CD14-positive monocyte (primary cell): Measurements from ENCODE around the gene CASP3. TPM values are rescaled to one million over a fixed set of nuclear protein-coding genes. Genes with fewer than 3 reads are reported as not detected.
A peak's percentile ranks its signal among the peaks of the same experiment; 100 is the strongest.

Experiments
- DNase-seq, 3 donors: peaks; one replicate each; pipeline ENCODE4 v3.0.0-alpha.2; 2011 to 2022
- H2AFZ ChIP-seq: 2 replicates; pipeline ENCODE4 v1.6.0; 2012; ENCODE audit warnings: mild to moderate bottlenecking, low read depth, low read length, inconsistent platforms; ENCODE audit not compliant: insufficient read depth, poor library complexity, severe bottlenecking
- H3K27ac ChIP-seq, 2 donors: 1 replicate in 1 of 2; 2 replicates in 1 of 2; pipeline ENCODE4 v1.5.1; 2012 to 2013; ENCODE audit warnings: low read length in 2 of 2, control low read depth in 1 of 2, inconsistent platforms in 1 of 2, low read depth in 1 of 2, mild to moderate bottlenecking in 1 of 2
- H3K27me3 ChIP-seq, 2 donors: one replicate each; pipeline versions ENCODE4 v1.6.0 to v1.6.1; 2011 to 2013; ENCODE audit warnings: low read length in 2 of 2; ENCODE audit not compliant: control insufficient read depth in 2 of 2, insufficient read depth in 2 of 2
- H3K36me3 ChIP-seq, 2 donors: replicated peaks in 1 of 2; 1 replicate in 1 of 2; 2 replicates in 1 of 2; pipeline versions ENCODE4 v1.5.1 to v1.6.1; 2012 to 2013; ENCODE audit warnings: low read length in 2 of 2, control low read depth in 1 of 2, inconsistent platforms in 1 of 2, mild to moderate bottlenecking in 1 of 2; ENCODE audit not compliant: insufficient read depth in 2 of 2, control insufficient read depth in 1 of 2
- H3K4me1 ChIP-seq, 2 donors: 1 replicate in 1 of 2; 2 replicates in 1 of 2; pipeline versions ENCODE4 v1.5.1 to v1.6.1; 2012 to 2013; ENCODE audit warnings: low read length in 2 of 2, control low read depth in 1 of 2, inconsistent platforms in 1 of 2, mild to moderate bottlenecking in 1 of 2, moderate library complexity in 1 of 2; ENCODE audit not compliant: insufficient read depth in 2 of 2, control insufficient read depth in 1 of 2
- H3K4me2 ChIP-seq: replicated peaks from 2 replicates; pipeline ENCODE3; 2012; ENCODE audit warnings: low read length, moderate library complexity, mild to moderate bottlenecking; ENCODE audit not compliant: poor library complexity, severe bottlenecking; ENCODE audit errors: extremely low read depth
- H3K4me3 ChIP-seq, 3 experiments: fragments of 200-600 bp in 1 of 3; sonication (generic) in 1 of 3; replicated peaks in 1 of 3; 1 replicate in 2 of 3; 2 replicates in 1 of 3; pipeline ENCODE4 v1.5.1; 2011 to 2013; ENCODE audit warnings: low read length in 3 of 3, mild to moderate bottlenecking in 3 of 3, control low read depth in 2 of 3, low read depth in 2 of 3, inconsistent platforms in 1 of 3, moderate library complexity in 1 of 3
- H3K79me2 ChIP-seq: 2 replicates; pipeline ENCODE4 v1.6.0; 2012; ENCODE audit warnings: mild to moderate bottlenecking, control low read depth, inconsistent platforms, low read length, moderate library complexity; ENCODE audit not compliant: insufficient read depth
- H3K9ac ChIP-seq: 2 replicates; pipeline ENCODE4 v1.6.0; 2017; ENCODE audit warnings: low read length, mild to moderate bottlenecking; ENCODE audit not compliant: insufficient read depth, poor library complexity, severe bottlenecking
- H3K9me3 ChIP-seq, 2 donors: replicated peaks in 1 of 2; 1 replicate in 1 of 2; 2 replicates in 1 of 2; pipeline versions ENCODE4 v1.5.1 to v1.6.1; 2012 to 2013; ENCODE audit warnings: low read length in 2 of 2, control low read depth in 1 of 2; ENCODE audit not compliant: control insufficient read depth in 1 of 2, insufficient read depth in 1 of 2
- H4K20me1 ChIP-seq: 2 replicates; pipeline ENCODE4 v1.6.0; 2012; ENCODE audit warnings: mild to moderate bottlenecking, low read length, control low read depth, moderate library complexity; ENCODE audit not compliant: insufficient read depth
- H3K27ac Mint-ChIP-seq, 7 donors: one replicate each; pipeline ENCODE4 v1.8.0; 2020; ENCODE audit warnings: mild to moderate bottlenecking in 7 of 7, mixed read lengths in 7 of 7, moderate library complexity in 6 of 7, inconsistent platforms in 2 of 7
- H3K27me3 Mint-ChIP-seq, 3 donors: one replicate each; pipeline ENCODE4 v1.8.0; 2021 to 2022; ENCODE audit warnings: low read depth in 3 of 3, mild to moderate bottlenecking in 3 of 3, mixed read lengths in 3 of 3, moderate library complexity in 3 of 3, inconsistent platforms in 1 of 3
- H3K36me3 Mint-ChIP-seq, 2 donors: one replicate each; pipeline ENCODE4 v1.8.0; 2020; ENCODE audit warnings: mixed read lengths in 2 of 2, inconsistent platforms in 1 of 2, mild to moderate bottlenecking in 1 of 2
- H3K4me1 Mint-ChIP-seq: one replicate; pipeline ENCODE4 v1.8.0; 2020; ENCODE audit warnings: mild to moderate bottlenecking, mixed read lengths
- H3K4me3 Mint-ChIP-seq, 2 donors: one replicate each; pipeline ENCODE4 v1.8.0; 2020; ENCODE audit warnings: mild to moderate bottlenecking in 2 of 2, mixed read lengths in 2 of 2, moderate library complexity in 1 of 2
- H3K9me3 Mint-ChIP-seq, 7 donors: one replicate each; pipeline ENCODE4 v1.8.0; 2020 to 2022; ENCODE audit warnings: mixed read lengths in 7 of 7, mild to moderate bottlenecking in 6 of 7, moderate library complexity in 6 of 7, inconsistent platforms in 2 of 7
- WGBS: methylation state at CpG from one replicate; pipeline ENCODE4 v1.1.5; 2013; ENCODE audit warnings: missing lambda C conversion rate; ENCODE audit not compliant: insufficient coverage; 5-methylcytosine and 5-hydroxymethylcytosine counted together
- intact Hi-C, 2 donors: fragments of 100-400 bp; cut with micrococcal nuclease; formaldehyde crosslinking; loops; one replicate each; pipeline versions ENCODE4 v1.15.0 to v1.15.1; 2023
- polyA plus RNA-seq, 3 donors: library from polyadenylated mRNA; depleted of rRNA in 1 of 3; unstranded in 2 of 3; stranded (reverse) in 1 of 3; fragments of 300-500 nt in 2 of 3; fragments of >200 nt in 1 of 3; fragmentation: Illumina TruSeq in 2 of 3; gene quantifications; 1 replicate in 2 of 3; 2 replicates in 1 of 3; pipeline ENCODE4 v1.2.3, GENCODE V29; 2012 to 2021
- TF ChIP-seq, protein P1 (sequence below): fragments of 200-600 bp; IDR thresholded peaks from one replicate; pipeline ENCODE4 v1.8.0; 2022; ENCODE audit warnings: antibody characterized with exemption, mild to moderate bottlenecking

Gene CASP3
- polyA plus RNA-seq, 3 donors, result 6.7 to 11.3 (median 11.1) TPM

DNA sequence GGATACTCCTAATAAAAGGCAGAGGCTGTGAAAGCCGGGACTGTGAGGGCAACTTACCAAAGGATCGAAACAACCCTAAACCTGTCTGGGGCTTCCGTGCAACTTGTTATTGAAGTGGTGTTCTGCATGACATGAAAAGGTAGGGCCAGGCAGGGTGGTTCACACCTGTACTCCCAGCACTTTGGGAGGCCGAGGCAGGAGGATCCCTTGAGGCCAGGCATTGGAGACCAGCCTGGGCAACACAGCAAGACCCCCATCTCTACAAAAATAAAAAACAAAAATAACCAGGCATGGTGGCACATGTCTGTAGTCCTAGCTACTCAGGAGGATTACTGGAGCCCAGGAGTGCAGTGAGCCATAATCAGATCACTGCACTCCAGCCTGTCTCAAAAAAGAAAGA lies 12.3 kb downstream of the CASP3 start:
- Mint-ChIP-seq H3K27me3 (peaks cover 0 to 2% (median 0%) of the 10 kb centered on the region in 3 donors), H3K4me3 (no peak overlapping the region), H3K9me3 (no peaks in the 10 kb centered on the region), H3K4me1 (peaks cover 8% of the 10 kb centered on the region), H3K36me3 (peaks cover 60 to 83% of the 10 kb centered on the region in 2 donors), H3K27ac (peak overlapping the region in 5 of 7 donors; percentile 26 to 68 (median 43))
- intact Hi-C loops, result no loop called here
- peaks cover 50 to 83% of the 10 kb centered on the region in 2 donors for H3K36me3 ChIP-seq
- H3K4me3 ChIP-seq, result no peak overlapping the region
- no peak overlapping the region for H3K9ac ChIP-seq
- TF ChIP-seq, protein P1, sequence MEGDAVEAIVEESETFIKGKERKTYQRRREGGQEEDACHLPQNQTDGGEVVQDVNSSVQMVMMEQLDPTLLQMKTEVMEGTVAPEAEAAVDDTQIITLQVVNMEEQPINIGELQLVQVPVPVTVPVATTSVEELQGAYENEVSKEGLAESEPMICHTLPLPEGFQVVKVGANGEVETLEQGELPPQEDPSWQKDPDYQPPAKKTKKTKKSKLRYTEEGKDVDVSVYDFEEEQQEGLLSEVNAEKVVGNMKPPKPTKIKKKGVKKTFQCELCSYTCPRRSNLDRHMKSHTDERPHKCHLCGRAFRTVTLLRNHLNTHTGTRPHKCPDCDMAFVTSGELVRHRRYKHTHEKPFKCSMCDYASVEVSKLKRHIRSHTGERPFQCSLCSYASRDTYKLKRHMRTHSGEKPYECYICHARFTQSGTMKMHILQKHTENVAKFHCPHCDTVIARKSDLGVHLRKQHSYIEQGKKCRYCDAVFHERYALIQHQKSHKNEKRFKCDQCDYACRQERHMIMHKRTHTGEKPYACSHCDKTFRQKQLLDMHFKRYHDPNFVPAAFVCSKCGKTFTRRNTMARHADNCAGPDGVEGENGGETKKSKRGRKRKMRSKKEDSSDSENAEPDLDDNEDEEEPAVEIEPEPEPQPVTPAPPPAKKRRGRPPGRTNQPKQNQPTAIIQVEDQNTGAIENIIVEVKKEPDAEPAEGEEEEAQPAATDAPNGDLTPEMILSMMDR, result no peak
- H3K79me2 ChIP-seq, result peaks cover 63% of the 10 kb centered on the region
- no peaks in the 10 kb centered on the region for H3K9me3 ChIP-seq
- H4K20me1 ChIP-seq, result peaks cover 60% of the 10 kb centered on the region
- no peak overlapping the region for H3K4me2 ChIP-seq
- H3K4me1 ChIP-seq, result no peaks in the 10 kb centered on the region
- no peak for DNase-seq
- 82% methylated on average over 2 of the region's 4 CpGs for WGBS
- H3K27me3 ChIP-seq, result no peaks in the 10 kb centered on the region
- no peak overlapping the region for H2AFZ ChIP-seq
- H3K27ac ChIP-seq, result no peak overlapping the region

DNA sequence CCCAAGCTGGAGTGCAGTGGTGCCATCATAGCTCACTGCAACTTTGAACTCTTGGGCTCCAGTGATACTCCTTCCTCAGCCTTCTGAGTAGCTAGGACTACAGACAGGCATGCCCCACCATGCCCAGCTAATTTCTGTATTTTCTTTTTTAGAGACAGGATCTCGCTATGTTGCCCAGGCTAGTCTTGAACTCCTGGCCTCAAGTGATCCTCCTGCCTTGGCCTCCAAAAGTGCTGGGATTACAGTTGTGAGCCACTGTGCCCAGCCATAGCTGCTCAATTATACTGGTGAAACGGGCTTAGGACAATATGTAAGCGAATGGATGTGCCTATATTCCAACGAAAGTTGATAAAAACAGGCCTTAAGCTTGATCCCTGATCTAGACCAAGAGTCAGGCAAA lies 13.1 kb downstream of the CASP3 start:
- H3K36me3 ChIP-seq, result peaks cover 56 to 91% of the 10 kb centered on the region in 2 donors
- TF ChIP-seq, protein P1, result no peak
- H3K79me2 ChIP-seq, result peaks cover 55% of the 10 kb centered on the region
- no peak for DNase-seq
- H3K27ac Mint-ChIP-seq, result peak overlapping the region in 2 of 7 donors; percentile 15 to 23
- no peak overlapping the region for H3K4me3 Mint-ChIP-seq
- peaks cover 63 to 87% of the 10 kb centered on the region in 2 donors for H3K36me3 Mint-ChIP-seq
- WGBS, result 93% methylated on average over 3 of the region's 4 CpGs
- intact Hi-C loops, result no loop called here
- H3K27ac ChIP-seq, result no peak overlapping the region
- peaks cover 53% of the 10 kb centered on the region for H4K20me1 ChIP-seq
- no peak overlapping the region for H3K9ac ChIP-seq
- no peak overlapping the region for H2AFZ ChIP-seq
- H3K27me3 ChIP-seq, result no peaks in the 10 kb centered on the region
- H3K4me1 ChIP-seq, result no peaks in the 10 kb centered on the region
- H3K4me2 ChIP-seq, result no peak overlapping the region
- H3K4me1 Mint-ChIP-seq, result peaks cover 8% of the 10 kb centered on the region
- no peaks in the 10 kb centered on the region for H3K9me3 ChIP-seq
- H3K27me3 Mint-ChIP-seq, result peaks cover 0 to 2% (median 0%) of the 10 kb centered on the region in 3 donors
- no peaks in the 10 kb centered on the region for H3K9me3 Mint-ChIP-seq
- no peak overlapping the region for H3K4me3 ChIP-seq
